ENCODE data around the gene CERS1.

Gene CERS1

GRCh38 chr19:18898607-18899408 is 2.9 kb upstream of the CERS1 start:
- no peak for DNase-seq (ENCODE audit: low spot score)

DNA sequence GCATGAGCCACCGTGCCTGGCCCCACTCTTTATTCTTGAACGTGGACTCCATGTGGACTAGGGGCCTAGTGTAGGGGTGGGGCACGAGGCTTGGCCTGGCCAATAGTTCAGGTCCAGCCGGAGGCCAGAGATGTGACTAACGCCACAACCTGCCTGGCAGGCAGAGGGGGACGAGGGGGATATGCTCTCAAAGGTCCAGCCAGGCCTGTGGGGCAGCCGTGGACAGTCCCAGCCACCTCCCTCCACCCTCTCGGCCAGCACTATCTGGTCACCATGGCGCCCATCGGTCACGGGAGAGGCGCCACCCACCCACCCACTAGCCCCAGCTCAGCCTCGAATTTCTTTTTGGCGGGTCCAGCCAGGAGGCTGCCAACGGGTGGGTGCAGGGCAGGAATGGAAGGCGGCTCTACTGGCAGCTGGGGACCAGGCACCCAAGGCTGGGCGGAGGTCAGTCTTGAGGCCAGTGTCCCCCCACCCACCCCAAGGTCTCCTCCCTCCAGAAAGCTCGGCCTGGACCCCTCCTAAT is 2.2 kb upstream of the CERS1 start:
- DNase-seq (ENCODE audit: low spot score) = no peak

DNA sequence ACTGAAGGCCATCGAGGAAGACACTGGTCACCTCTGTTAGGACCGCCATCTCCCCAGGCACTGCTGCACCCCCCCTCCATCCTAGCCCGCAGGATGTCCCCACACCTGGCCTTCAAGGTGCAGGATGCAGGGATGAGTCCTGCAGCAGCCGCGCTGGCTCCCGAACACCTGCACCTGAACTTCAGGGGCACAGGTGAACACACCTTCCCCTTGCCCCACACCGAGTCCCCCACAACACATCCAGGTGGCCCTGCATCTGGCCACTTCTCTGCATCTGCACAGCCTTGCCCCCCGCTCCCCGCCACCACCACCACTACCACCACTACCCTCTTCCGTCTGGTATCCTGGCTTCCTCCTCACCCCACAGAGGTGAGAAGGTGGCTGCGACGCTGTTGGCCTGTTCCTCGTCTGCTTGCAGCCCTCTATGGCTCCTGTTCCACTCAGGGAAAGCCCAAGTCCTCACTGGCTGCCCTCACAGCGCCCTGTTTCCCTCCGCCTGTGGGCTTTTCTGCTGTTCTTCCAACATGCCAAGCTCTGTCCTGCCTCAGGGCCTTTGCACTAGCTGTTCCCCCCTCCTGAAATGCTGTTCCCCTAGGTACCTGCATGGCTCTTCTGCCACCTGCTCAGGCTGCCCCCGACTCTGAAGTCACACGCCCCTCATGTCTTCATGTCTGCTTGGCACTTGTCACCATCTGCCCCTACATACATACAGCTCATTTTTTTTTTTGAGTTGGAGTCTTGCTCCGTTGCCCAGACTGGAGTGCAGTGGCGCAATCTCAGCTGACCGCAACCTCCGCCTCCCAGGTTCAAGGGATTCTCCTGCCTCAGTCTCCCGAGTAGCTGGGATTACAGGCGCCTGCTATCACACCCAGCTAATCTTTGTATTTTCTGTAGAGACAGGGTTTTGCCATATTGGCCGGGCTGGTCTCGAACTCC is 1.4 kb upstream of the CERS1 start:
- no peak for DNase-seq (ENCODE audit: low spot score)

DNA sequence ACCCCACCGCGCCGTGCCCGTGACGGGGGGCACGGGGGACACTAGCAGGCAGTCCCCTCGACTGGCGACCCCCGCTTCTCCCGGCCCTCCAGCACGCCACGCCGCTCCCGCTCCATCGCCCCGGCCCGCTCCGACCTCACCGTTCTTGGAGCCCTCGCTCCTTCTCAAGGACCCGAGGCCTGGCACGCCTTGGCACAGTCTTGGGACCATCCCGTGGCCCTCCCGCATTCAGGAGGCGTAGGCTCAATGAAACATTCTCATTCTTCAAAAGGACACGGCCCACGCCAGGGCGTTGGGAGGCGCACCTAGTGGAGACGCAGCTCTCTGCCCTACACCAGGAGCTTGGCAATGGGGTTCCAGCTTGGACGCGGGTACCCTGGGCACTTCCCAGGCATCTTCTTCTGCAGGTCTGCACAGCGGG is 473 bp upstream of the CERS1 start:
- peak; percentile 45 for DNase-seq (ENCODE audit: low spot score)

DNA sequence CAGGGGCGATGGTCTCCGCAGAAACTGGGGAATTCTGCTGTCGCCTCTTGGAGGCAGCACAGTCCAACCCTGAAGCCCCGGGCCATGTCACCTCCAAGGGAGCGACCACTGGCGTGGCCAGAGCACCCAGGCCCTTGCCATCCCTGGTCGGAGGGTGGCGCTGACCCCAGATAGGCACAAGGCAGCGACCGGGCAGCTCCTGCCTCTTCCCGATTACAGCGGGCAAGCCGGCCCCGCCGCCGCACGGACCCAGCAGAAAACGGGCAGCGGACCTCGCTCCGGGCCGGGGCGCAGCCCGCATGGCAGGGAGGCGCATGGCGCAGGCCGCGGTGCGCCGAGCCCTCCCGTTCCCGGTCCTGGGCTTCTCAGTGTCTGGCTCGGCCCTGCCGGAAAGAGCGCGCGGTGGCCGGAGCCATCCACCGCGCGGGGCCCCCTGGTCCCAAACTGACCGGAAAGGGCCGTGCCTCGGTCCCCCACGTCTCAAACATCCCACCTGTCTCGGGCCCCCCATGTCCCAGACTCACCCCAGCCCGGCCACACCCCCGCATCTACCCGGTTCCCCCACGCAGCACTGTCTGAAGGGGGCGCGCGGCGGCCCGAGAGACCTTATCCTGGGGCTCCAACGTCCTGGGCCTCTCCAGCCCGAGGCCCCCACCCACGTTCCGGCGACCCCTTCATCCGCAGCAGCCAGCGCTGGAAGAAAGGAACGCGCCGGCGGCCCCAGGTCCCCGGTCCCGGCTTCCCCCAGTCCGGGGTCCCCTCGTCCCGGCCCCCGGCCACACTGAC is 727 bp downstream of the CERS1 start:
- DNase-seq (ENCODE audit: low spot score) = peak; percentile 64

DNA sequence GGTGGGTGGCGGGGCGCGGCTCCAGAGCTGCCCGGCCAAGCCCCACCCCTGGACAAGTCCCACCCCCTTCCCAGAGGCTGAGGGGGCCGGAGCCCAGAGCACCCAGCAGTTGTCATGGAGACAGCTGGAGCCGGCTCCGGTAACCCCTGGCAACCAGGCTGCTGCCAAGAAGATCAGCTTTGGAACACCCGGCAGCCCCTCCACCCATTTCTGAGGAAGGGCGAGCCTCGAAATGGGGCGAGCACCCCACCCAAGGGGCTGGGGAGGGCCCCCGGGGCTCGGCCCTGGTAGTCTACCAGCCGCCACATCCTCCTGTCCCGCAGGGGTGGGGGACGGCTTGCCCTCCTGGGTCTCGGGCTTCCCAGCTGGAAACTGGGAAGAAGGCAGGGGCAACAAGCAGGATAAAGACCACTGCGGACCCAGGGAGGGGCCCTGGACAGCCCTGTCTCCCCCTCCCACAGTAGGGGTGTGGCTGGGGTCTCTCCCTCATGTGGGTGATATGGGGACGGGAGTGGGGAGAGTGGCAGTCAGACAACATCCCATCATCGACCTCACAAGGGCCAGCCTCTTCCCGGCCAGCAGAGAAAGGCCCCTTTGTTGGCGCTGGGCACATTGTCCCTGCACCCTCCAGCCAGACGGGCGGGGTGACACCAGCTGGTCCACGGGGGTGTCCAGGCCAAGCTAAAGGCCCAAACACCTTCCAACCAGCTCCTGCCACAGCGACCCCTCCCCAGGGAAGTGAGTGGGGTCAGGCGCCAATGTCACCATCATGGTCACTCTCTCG is 1.5 kb downstream of the CERS1 start:
- peak; percentile 38 for DNase-seq (ENCODE audit: low spot score)

DNA sequence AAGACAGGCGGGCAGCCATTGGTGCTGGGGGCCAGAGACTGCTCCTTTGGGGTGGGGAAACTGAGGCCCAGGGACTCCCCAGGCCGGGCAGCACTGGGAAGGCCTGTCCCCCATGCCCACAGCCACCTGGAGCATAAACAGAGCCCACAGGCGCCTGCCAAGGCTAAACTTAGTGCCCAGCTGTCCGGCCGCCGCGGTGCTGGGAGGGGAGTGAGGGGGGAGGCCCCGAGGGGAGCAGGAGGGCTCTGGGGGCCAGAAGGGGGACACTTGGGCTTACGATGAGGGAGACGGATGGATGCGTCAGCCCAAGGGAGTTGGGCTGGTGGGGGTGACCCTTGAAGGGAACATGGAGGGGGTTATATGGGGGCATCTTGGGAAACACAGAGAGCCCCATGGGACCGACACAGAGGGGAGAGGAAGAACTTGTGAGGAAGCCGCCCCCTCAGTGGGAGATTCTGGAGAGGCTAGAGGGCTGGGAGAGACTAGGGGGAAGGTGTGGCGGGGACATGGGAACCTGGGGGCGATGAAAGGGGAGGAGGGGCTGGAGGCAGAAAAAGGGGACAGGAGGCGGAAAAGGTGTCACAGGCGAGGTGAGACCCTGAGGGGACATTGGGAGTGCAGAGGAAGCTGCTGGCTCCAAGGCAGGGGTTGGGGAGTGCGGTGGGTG is 2.2 kb downstream of the CERS1 start:
- no peak for DNase-seq (ENCODE audit: low spot score)

- no peak for DNase-seq (ENCODE audit: low spot score)
These were observed 5.8 kb downstream of the CERS1 start for GRCh38 chr19:18889949-18890745.

DNA sequence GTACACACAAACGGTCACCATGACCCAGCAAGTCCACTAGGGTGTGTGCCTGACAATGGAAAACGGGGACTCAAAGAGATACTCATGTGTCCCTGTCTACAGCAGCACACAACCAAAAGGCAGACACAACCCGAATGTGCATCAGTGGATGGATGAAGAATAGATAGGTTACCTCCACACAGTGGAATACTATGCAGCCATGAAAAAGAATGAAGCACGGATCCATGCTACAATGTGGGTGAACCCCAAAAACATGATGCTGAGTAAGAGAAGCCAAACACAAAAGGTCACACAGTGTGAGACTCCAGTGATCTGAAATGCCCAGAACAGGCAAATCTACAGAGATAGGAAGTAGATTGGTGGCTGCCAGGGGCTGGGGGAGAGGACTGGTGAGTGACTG is 9.0 kb downstream of the CERS1 start:
- DNase-seq (ENCODE audit: low spot score) = no peak

GRCh38 chr19:18883526-18884304 is 12.2 kb downstream of the CERS1 start:
- no peak for DNase-seq (ENCODE audit: low spot score)

DNA sequence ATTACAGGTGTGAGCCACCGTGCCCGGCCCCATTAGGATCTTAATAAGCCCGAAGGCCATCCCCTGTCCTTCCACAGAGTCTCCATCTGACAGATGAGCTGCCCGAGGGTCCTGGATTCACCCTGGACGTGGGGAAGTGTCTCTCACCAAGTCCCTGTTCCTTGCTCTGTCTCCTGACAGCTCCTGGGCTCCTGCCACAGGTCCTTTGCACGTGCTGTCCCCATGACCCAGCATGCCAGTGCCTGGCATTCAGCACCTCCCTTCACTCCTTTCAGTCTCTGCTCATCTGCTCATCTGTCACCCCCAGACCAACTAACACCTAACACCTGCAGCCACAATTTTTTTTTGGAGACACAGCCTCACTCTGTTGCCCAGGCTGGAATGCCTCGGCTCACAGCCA is 14.5 kb downstream of the CERS1 start:
- DNase-seq (ENCODE audit: low spot score) = no peak

- DNase-seq (ENCODE audit: low spot score) = no peak
These were observed 16.2 kb downstream of the CERS1 start for GRCh38 chr19:18879579-18880373.

- no peak for DNase-seq (ENCODE audit: low spot score)
These were observed 16.9 kb downstream of the CERS1 start for GRCh38 chr19:18878858-18879578.

DNA sequence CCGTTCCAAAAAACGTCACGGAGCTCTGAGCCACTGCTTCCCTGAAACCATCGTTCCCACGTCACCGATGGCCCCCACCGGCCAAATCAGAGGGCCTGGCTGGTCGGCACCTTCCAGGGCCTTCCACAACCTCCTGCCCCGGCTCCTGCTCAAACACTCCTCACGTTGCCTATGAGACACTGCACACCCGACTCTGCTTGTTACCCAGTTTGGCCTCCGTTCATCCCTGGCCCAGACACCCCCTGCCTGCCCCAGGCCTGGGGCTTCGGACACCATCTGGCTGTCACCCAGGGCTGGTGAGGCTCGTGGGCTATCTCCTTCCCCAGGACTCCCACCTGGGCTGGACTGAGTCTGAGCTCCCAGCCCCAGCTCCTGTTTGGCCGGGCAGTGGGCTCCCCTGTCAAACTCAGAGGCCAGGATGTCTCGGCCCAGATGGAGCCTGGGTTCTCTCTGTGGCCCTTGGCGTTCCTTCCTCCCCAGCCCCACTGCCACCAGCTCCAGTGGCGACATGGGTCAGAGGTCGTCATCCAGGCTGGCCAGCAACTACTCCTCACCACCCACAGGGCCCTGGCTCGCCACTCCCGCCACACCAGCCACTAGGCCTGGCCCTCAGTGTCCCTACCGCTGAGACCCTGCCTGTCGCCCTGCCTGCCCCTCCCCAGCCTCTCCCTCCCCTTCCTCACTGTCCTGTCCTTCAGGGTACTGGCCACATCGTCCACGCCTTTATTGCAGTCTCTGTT is 17.7 kb downstream of the CERS1 start:
- no peak for DNase-seq (ENCODE audit: low spot score)

DNA sequence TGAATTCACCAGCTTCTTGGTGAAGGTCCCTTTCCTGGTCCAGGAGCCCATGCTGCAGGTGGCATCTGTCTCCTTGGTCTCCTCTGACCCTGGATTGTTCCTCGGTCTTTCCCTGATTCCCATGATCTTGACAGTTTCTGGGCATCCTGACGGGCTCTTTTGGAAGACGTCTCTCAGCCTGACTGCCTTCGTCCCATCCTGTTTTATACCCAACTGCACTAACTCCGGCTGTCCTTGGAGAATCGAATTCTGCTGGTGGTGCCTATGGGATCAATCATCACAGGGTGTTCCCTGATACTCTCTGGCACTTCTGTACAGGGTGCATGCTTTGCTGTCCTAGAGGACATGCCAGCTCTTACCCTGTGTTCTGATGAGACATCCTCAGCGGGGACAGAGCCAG is 19.1 kb downstream of the CERS1 start:
- no peak for DNase-seq (ENCODE audit: low spot score)

DNA sequence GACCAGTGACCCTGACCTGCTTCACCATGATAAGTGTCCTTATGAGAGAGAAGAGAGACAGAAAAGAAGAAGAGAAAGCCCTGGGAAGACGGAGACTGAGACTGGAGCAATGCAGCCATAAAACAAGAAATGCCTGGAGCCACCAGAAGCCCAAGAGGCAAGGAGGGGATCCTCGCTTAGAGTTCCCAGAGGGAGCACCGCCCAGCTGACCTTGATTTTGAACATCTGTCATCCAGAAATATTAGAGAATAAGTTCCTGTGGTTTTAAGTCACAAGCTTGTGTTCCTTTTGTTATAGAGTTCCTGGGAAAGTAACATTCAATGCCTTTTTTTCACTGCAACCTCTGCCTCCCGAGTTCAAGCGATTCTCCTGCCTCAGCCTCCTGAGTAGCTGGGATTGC is 20.2 kb downstream of the CERS1 start:
- DNase-seq (ENCODE audit: low spot score) = peak; percentile 77

GRCh38 chr19:18871543-18871942 is 24.4 kb downstream of the CERS1 start:
- DNase-seq (ENCODE audit: low spot score) = no peak
